Spleen (tissue), 11 donors: ENCODE data around the gene CGAS. TPM values are rescaled to one million over a fixed set of nuclear protein-coding genes. Genes with fewer than 3 reads are reported as not detected.
"Not testable (repeated sequence)": the region's sequence is repeated elsewhere in the genome, so short reads cannot be mapped to it uniquely, and the experiment has no call there.

Source experiments
- DNase-seq: peaks from one replicate; pipeline ENCODE4 v3.0.0-alpha.2; 2020
- H3K27ac ChIP-seq, 8 donors: fragments of 200-600 bp; sonication (generic) in 7 of 8; 1 replicate in 4 of 8; 2 replicates in 4 of 8; pipeline versions ENCODE4 v1.5.0 to v1.8.0; 2016 to 2021; ENCODE audit warnings: inconsistent platforms in 4 of 8, mild to moderate bottlenecking in 4 of 8, moderate library complexity in 1 of 8
- H3K27me3 ChIP-seq, 7 donors: fragments of 200-600 bp; sonication (generic) in 6 of 7; replicated peaks in 1 of 7; 1 replicate in 4 of 7; 2 replicates in 3 of 7; pipeline versions ENCODE4 v1.5.0 to v1.8.0; 2016 to 2021; ENCODE audit warnings: inconsistent platforms in 3 of 7, mild to moderate bottlenecking in 1 of 7
- H3K36me3 ChIP-seq, 6 donors: fragments of 200-600 bp; sonication (generic) in 5 of 6; 1 replicate in 4 of 6; 2 replicates in 2 of 6; pipeline versions ENCODE4 v1.5.0 to v1.8.0; 2016 to 2021; ENCODE audit warnings: inconsistent platforms in 2 of 6
- H3K4me1 ChIP-seq, 6 donors: fragments of 200-600 bp; sonication (generic) in 5 of 6; 1 replicate in 3 of 6; 2 replicates in 3 of 6; pipeline versions ENCODE4 v1.5.0 to v1.8.0; 2016 to 2021; ENCODE audit warnings: inconsistent platforms in 3 of 6
- H3K4me3 ChIP-seq, 8 donors: fragments of 200-600 bp; sonication (generic) in 7 of 8; 1 replicate in 4 of 8; 2 replicates in 4 of 8; pipeline versions ENCODE4 v1.5.0 to v1.8.0; 2016 to 2021; ENCODE audit warnings: inconsistent platforms in 4 of 8, mild to moderate bottlenecking in 4 of 8, moderate library complexity in 2 of 8
- H3K9me3 ChIP-seq, 8 donors: fragments of 200-600 bp; sonication (generic) in 7 of 8; 1 replicate in 4 of 8; 2 replicates in 4 of 8; pipeline versions ENCODE4 v1.5.0 to v1.8.0; 2016 to 2021; ENCODE audit warnings: inconsistent platforms in 4 of 8
- CTCF ChIP-seq, 11 experiments: fragments of 200-600 bp in 7 of 11; fragments of 450-650 bp in 4 of 11; sonication (generic) in 4 of 11; IDR thresholded peaks in 8 of 11; conservative IDR thresholded peaks in 3 of 11; 1 replicate in 7 of 11; 2 replicates in 4 of 11; pipeline versions ENCODE4 v1.4.0 to v1.8.0; 2016 to 2021; ENCODE audit warnings: antibody characterized with exemption in 11 of 11, inconsistent platforms in 4 of 11, mild to moderate bottlenecking in 1 of 11
- POLR2A ChIP-seq, 3 donors: fragments of 450-650 bp; IDR thresholded peaks; one replicate each; pipeline ENCODE4 v1.5.1; 2017; ENCODE audit warnings: antibody characterized with exemption in 3 of 3, mild to moderate bottlenecking in 1 of 3
- POLR2AphosphoS5 ChIP-seq, 3 donors: sonication (generic); formaldehyde crosslinking; IDR thresholded peaks; one replicate each; pipeline ENCODE4 v1.5.1; 2017; ENCODE audit warnings: antibody characterized with exemption in 3 of 3
- WGBS, 5 donors: extraction: QIAGEN DNeasy Blood & Tissue Kit in 3 of 5; methylation state at CpG; one replicate each; pipeline versions ENCODE4 v1.1.5 to v1.1.7; 2013 to 2018; 5-methylcytosine and 5-hydroxymethylcytosine counted together
- intact Hi-C: fragments of 100-400 bp; cut with DNase I; formaldehyde crosslinking; loops from one replicate; pipeline ENCODE4 v1.15.0; 2023; ENCODE audit warnings: low total_unique reads
- polyA plus RNA-seq, 3 donors: library from polyadenylated mRNA; stranded (reverse); fragments of 200-250 nt; gene quantifications; one replicate each; pipeline ENCODE4 v1.2.1, GENCODE V29; 2013
- total RNA-seq, 7 donors: library from RNA; depleted of rRNA in 3 of 7; stranded (reverse); fragments of >200 nt in 3 of 7; fragmentation: NEBNext Ultra II Directional in 4 of 7; extraction: Animal tissue kit (Norgen Biotek cat#: 25700) in 4 of 7; gene quantifications; one replicate each; pipeline versions ENCODE4 v1.1.0 to v1.2.1, GENCODE V29; 2016 to 2021
- donor health status: healthy with polysubstance abuse.
- donor health status: DM: no; HTN: no; CAD: no; lungs with moderate emphysema.
- donor health status: DM: no; HTN: no; CAD: no.
- donor health status: Bipolar disorder and iron deficiency.
- donor health status: healthy.
- donor health status: DM: no; HTN: no; CAD: no.
- donor health status: DM: yes; HTN: yes; CAD: no.

The CGAS gene
- total and polyA plus RNA-seq, 10 donors: 3.2 to 24.3 (median 17.7) TPM

GRCh38 chr6:73388800-73389512 lies 63.1 kb downstream of the CGAS start:
- H3K27ac ChIP-seq: peak overlapping the region in 7 of 8 donors; percentile 58 to 83 (median 70)
- peak in 1 of 3 donors; percentile 38 for TF ChIP-seq POLR2AphosphoS5 (IDR thresholded peaks at IDR 0.05)
- no peak for TF ChIP-seq POLR2A (IDR thresholded peaks at IDR 0.05)
- TF ChIP-seq CTCF (IDR thresholded peaks at IDR 0.05 in 8 of 11, conservative IDR thresholded peaks at IDR 0.05 in 3 of 11): peak in 9 of 11 experiments; percentile 12 to 51 (median 39)
- H3K27me3 ChIP-seq: no peaks in the 10 kb centered on the region
- H3K9me3 ChIP-seq: no peaks in the 10 kb centered on the region
- peak overlapping the region; percentile 44 to 72 (median 48) for H3K4me3 ChIP-seq
- DNase-seq: peak; percentile 87
- no peaks in the 10 kb centered on the region for H3K36me3 ChIP-seq
- WGBS, 5 donors: 1 to 3% (median 2%) methylated on average over 37 to 38 of the region's 38 CpGs
- peaks cover 3 to 20% (median 9%) of the 10 kb centered on the region in 6 donors for H3K4me1 ChIP-seq
- intact Hi-C loops: no loop called here

GRCh38 chr6:73388433-73388799 lies 63.7 kb downstream of the CGAS start:
- Histone ChIP-seq H3K9me3 (no peaks in the 10 kb centered on the region), H3K4me1 (peaks cover 3 to 20% (median 9%) of the 10 kb centered on the region in 6 donors), H3K27me3 (no peaks in the 10 kb centered on the region), H3K36me3 (no peaks in the 10 kb centered on the region), H3K27ac (peak overlapping the region in 3 of 8 donors; percentile 76 to 83 (median 78)), H3K4me3 (peak overlapping the region; percentile 44 to 72 (median 48))
- intact Hi-C loops: no loop called here
- WGBS, 5 donors: 46 to 52% (median 48%) methylated on average over 4 of the region's 4 CpGs
- no peak for DNase-seq
- no peak for TF ChIP-seq POLR2A (IDR thresholded peaks at IDR 0.05)
- no peak for TF ChIP-seq POLR2AphosphoS5 (IDR thresholded peaks at IDR 0.05)
- TF ChIP-seq CTCF (IDR thresholded peaks at IDR 0.05 in 8 of 11, conservative IDR thresholded peaks at IDR 0.05 in 3 of 11): no peak

- intact Hi-C loops: no loop called here
- Histone ChIP-seq H3K27me3 (no peaks in the 10 kb centered on the region), H3K4me1 (no peaks in the 10 kb centered on the region), H3K36me3 (no peaks in the 10 kb centered on the region), H3K9me3 (no peaks in the 10 kb centered on the region), H3K27ac (no peak overlapping the region), H3K4me3 (no peak overlapping the region)
- WGBS, 5 donors: 86 to 98% (median 92%) methylated on average over 6 of the region's 6 CpGs
- no peak for DNase-seq
- no peak for TF ChIP-seq POLR2A (IDR thresholded peaks at IDR 0.05)
- no peak for TF ChIP-seq CTCF (IDR thresholded peaks at IDR 0.05 in 8 of 11, conservative IDR thresholded peaks at IDR 0.05 in 3 of 11)
- no peak for TF ChIP-seq POLR2AphosphoS5 (IDR thresholded peaks at IDR 0.05)
These were observed 69.5 kb downstream of the CGAS start for GRCh38 chr6:73382462-73383113.

- H3K27ac ChIP-seq, intact Hi-C loops, H3K4me3 ChIP-seq, DNase-seq, H3K27me3 ChIP-seq, H3K36me3 ChIP-seq, H3K9me3 ChIP-seq, H3K4me1 ChIP-seq: not testable (repeated sequence)
- WGBS, 5 donors: 90 to 98% (median 95%) methylated on average over 10 of the region's 10 CpGs
These were observed 70.6 kb downstream of the CGAS start for GRCh38 chr6:73381531-73381930.
